HL-60 (cell line): Measurements from ENCODE around the gene TMEM80.

Experiments
- DNase-seq, 2 experiments: peaks; one replicate each; pipeline ENCODE4 v3.0.0-alpha.2; 2010 to 2020; ENCODE audit warnings: low read depth in 1 of 2, low spot score in 1 of 2
- H3K27ac ChIP-seq: fragments of 250-450 bp; sonication (Bioruptor Pico); replicated peaks from 2 replicates; pipeline ENCODE4 v1.5.1; 2020; ENCODE audit warnings: mild to moderate bottlenecking, moderate library complexity
- H3K27me3 ChIP-seq: fragments of 250-450 bp; sonication (Bioruptor Pico); 2 replicates; pipeline ENCODE4 v1.5.1; 2021; ENCODE audit warnings: mild to moderate bottlenecking, moderate library complexity; ENCODE audit not compliant: insufficient read depth, poor library complexity, severe bottlenecking
- H3K4me3 ChIP-seq: replicated peaks from 2 replicates; pipeline ENCODE4 v1.5.1; 2011; ENCODE audit warnings: mild to moderate bottlenecking, control low read depth, low read length; ENCODE audit not compliant: insufficient read depth
- CTCF ChIP-seq: IDR thresholded peaks from one replicate; pipeline ENCODE4 v1.5.1; 2011; ENCODE audit warnings: low read length, control low read depth, inconsistent platforms; ENCODE audit not compliant: insufficient read depth
- GABPA ChIP-seq: IDR thresholded peaks from 2 replicates; pipeline ENCODE4 v1.6.1; 2012; ENCODE audit warnings: low read depth
- POLR2AphosphoS5 ChIP-seq: IDR thresholded peaks from 2 replicates; pipeline ENCODE4 v1.6.1; 2012; ENCODE audit warnings: low read depth
- REST ChIP-seq: IDR thresholded peaks from 2 replicates; pipeline ENCODE4 v1.6.1; 2012; ENCODE audit warnings: low read depth; ENCODE audit not compliant: insufficient replicate concordance
- SPI1 ChIP-seq: IDR thresholded peaks from 2 replicates; pipeline ENCODE4 v1.6.1; 2012; ENCODE audit warnings: low read depth, mild to moderate bottlenecking, borderline replicate concordance

The TMEM80 gene

GRCh38 chr11:724778-725386 is 29.3 kb downstream of the TMEM80 start:
- H3K4me3 ChIP-seq, result no peak overlapping the region
- peaks cover 8% of the 10 kb centered on the region for H3K27me3 ChIP-seq
- TF ChIP-seq GABPA, result no peak
- no peak for TF ChIP-seq CTCF
- TF ChIP-seq POLR2AphosphoS5, result no peak
- no peak for TF ChIP-seq REST
- no peak for TF ChIP-seq SPI1
- DNase-seq, result no peak
- no peak overlapping the region for H3K27ac ChIP-seq

GRCh38 chr11:725624-726202 is 30.1 kb downstream of the TMEM80 start:
- DNase-seq, result no peak
- TF ChIP-seq POLR2AphosphoS5 (no peak), GABPA (no peak), REST (no peak), CTCF (no peak), SPI1 (no peak)
- Histone ChIP-seq H3K27ac (no peak overlapping the region), H3K27me3 (peaks cover 2% of the 10 kb centered on the region), H3K4me3 (peak overlapping the region; percentile 26)

GRCh38 chr11:726278-727220 is 30.9 kb downstream of the TMEM80 start:
- peak; percentile 40; the same call in 1 of the 2 replicates for TF ChIP-seq SPI1
- no peak for TF ChIP-seq CTCF
- H3K4me3 ChIP-seq, result peak overlapping the region; percentile 26; the same call in 1 of the 2 replicates
- H3K27me3 ChIP-seq, result no peaks in the 10 kb centered on the region
- H3K27ac ChIP-seq, result no peak overlapping the region
- peak; percentile 50 to 62 for DNase-seq
